ENCODE data around the gene NXF1. TPM values are rescaled to one million over a fixed set of nuclear protein-coding genes. Genes with fewer than 3 reads are reported as not detected.

The NXF1 gene
- total RNA-seq, 1 experiment from 2014 or later = 33.1 TPM

DNA sequence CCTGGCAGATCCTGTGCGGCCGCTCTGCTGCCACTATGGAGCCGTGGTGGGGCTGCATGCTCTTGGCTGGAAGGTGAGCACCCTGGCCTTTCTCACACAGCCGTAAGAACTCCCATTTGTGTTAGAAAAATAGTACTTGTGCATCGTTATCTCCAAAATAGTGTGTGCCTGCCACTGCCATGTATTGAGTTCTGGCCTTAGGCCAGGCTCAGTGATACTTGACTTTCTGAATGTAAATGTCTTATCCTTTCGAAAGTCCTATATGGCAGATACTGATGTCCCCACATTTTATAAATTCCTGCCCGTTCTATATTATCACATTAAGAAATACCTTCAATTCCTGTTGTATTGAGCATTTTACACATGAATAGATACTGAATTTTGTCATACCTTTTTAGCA, 22.5 kb downstream of the NXF1 start:
- H4K20me1 ChIP-seq (ENCODE audit: low read length) = no peaks in the 10 kb centered on the region
- POLR2A ChIA-PET (ENCODE audit: unreplicated experiment) = no interaction called here
- H3K36me3 ChIP-seq (ENCODE audit: low read depth, low read length) = peaks cover 11% of the 10 kb centered on the region; the same call in 1 of the 2 replicates
- DNase-seq (no peak), ATAC-seq (no peak)
- intact Hi-C loops (cut with micrococcal nuclease) = no loop called here
- no peaks in the 10 kb centered on the region for H3K9me3 ChIP-seq (ENCODE audit: low read length)
- H3K4me3 ChIP-seq (ENCODE audit: low read length) = no peak overlapping the region
- H3K4me1 ChIP-seq (ENCODE audit: insufficient read depth, low read length) = peaks cover 7% of the 10 kb centered on the region
- TF ChIP-seq EZH2 (IDR thresholded peaks at IDR 0.05; ENCODE audit: low read length, unreplicated experiment) (no peak), EZH2phosphoT487 (IDR thresholded peaks at IDR 0.05; ENCODE audit: borderline replicate concordance, low read length) (no peak), CTCF (conservative IDR thresholded peaks at IDR 0.05; ENCODE audit: low read depth, low read length) (no peak)
- CTCF ChIA-PET = no interaction called here
- no peak overlapping the region for H3K4me2 ChIP-seq (ENCODE audit: low read length)
- no peak overlapping the region for H2AFZ ChIP-seq (ENCODE audit: low read length)
- no peaks in the 10 kb centered on the region for H3K79me2 ChIP-seq (ENCODE audit: low read length)
- no TSS peak for BruUV-seq (replicated peaks)
- no peak overlapping the region for H3K9ac ChIP-seq (ENCODE audit: low read length)
- no peaks in the 10 kb centered on the region for H3K27me3 ChIP-seq (ENCODE audit: low read length)
- no peaks in the 10 kb centered on the region for H3K9me2 ChIP-seq (replicated peaks; ENCODE audit: low read length)
- H3F3A ChIP-seq (ENCODE audit: low read length, unreplicated experiment) = peaks cover 8% of the 10 kb centered on the region
- no peak overlapping the region for H3K27ac ChIP-seq (ENCODE audit: low read length)

GRCh38 chr11:62778441-62778840, 26.8 kb downstream of the NXF1 start:
- TF ChIP-seq EZH2 (IDR thresholded peaks at IDR 0.05; ENCODE audit: low read length, unreplicated experiment) = no peak
- TF ChIP-seq CTCF (conservative IDR thresholded peaks at IDR 0.05; ENCODE audit: low read depth, low read length) = no peak
- TF ChIP-seq EZH2phosphoT487 (IDR thresholded peaks at IDR 0.05; ENCODE audit: borderline replicate concordance, low read length) = no peak
- Histone ChIP-seq H4K20me1 (ENCODE audit: low read length) (no peaks in the 10 kb centered on the region), H3K36me3 (ENCODE audit: low read depth, low read length) (peaks cover 18% of the 10 kb centered on the region), H3K4me3 (ENCODE audit: low read length) (no peak overlapping the region), H2AFZ (ENCODE audit: low read length) (no peak overlapping the region), H3K27me3 (ENCODE audit: low read length) (no peaks in the 10 kb centered on the region), H3K9ac (ENCODE audit: low read length) (no peak overlapping the region), H3K9me2 (replicated peaks; ENCODE audit: low read length) (no peaks in the 10 kb centered on the region), H3F3A (ENCODE audit: low read length, unreplicated experiment) (no peaks in the 10 kb centered on the region), H3K4me2 (ENCODE audit: low read length) (no peak overlapping the region), H3K9me3 (ENCODE audit: low read length) (no peaks in the 10 kb centered on the region), H3K79me2 (ENCODE audit: low read length) (peaks cover 3% of the 10 kb centered on the region; the same call in 1 of the 2 replicates), H3K27ac (ENCODE audit: low read length) (no peak overlapping the region), H3K4me1 (ENCODE audit: insufficient read depth, low read length) (no peaks in the 10 kb centered on the region)
- BruUV-seq (replicated peaks) = no TSS peak
- ATAC-seq (no peak), DNase-seq (no peak)
- intact Hi-C loops (cut with micrococcal nuclease) = no loop called here
- ChIA-PET POLR2A (ENCODE audit: unreplicated experiment) (no interaction called here), CTCF (no interaction called here)

DNA sequence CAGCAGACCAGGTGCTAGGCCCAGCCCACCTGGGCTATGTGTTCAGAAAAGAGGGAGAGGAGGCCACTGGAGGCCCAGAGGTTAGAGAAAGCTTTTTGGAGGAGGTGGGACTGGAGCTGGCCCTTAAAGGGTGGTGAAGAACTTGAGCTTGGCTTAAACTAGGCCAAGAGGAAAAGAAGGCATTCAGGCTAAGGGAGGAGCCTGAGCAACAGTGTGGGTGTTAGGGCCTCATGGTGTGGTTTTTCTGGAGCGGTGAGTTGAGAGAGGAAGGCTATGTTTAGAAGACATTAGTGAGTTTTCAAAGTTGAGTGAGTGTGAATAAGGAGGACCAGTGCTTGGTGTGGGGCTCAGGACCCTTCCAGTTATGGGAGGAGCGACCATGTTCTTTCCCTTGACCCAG, 27.9 kb downstream of the NXF1 start:
- ChIA-PET CTCF (no interaction called here), POLR2A (ENCODE audit: unreplicated experiment) (no interaction called here)
- no peak overlapping the region for H3K9ac ChIP-seq (ENCODE audit: low read length)
- no peaks in the 10 kb centered on the region for H3K9me3 ChIP-seq (ENCODE audit: low read length)
- peaks cover 12% of the 10 kb centered on the region; the same call in 1 of the 2 replicates for H3K79me2 ChIP-seq (ENCODE audit: low read length)
- no peaks in the 10 kb centered on the region for H3K9me2 ChIP-seq (replicated peaks; ENCODE audit: low read length)
- DNase-seq (no peak), ATAC-seq (no peak)
- intact Hi-C loops (cut with micrococcal nuclease) = no loop called here
- no peak overlapping the region for H2AFZ ChIP-seq (ENCODE audit: low read length)
- H3K4me2 ChIP-seq (ENCODE audit: low read length) = no peak overlapping the region
- H3K4me3 ChIP-seq (ENCODE audit: low read length) = no peak overlapping the region
- TF ChIP-seq EZH2phosphoT487 (IDR thresholded peaks at IDR 0.05; ENCODE audit: borderline replicate concordance, low read length) = no peak
- TF ChIP-seq EZH2 (IDR thresholded peaks at IDR 0.05; ENCODE audit: low read length, unreplicated experiment) = no peak
- no peak for TF ChIP-seq CTCF (conservative IDR thresholded peaks at IDR 0.05; ENCODE audit: low read depth, low read length)
- BruUV-seq (replicated peaks) = no TSS peak
- no peaks in the 10 kb centered on the region for H4K20me1 ChIP-seq (ENCODE audit: low read length)
- H3K27ac ChIP-seq (ENCODE audit: low read length) = no peak overlapping the region
- no peaks in the 10 kb centered on the region for H3F3A ChIP-seq (ENCODE audit: low read length, unreplicated experiment)
- H3K27me3 ChIP-seq (ENCODE audit: low read length) = no peaks in the 10 kb centered on the region
- no peaks in the 10 kb centered on the region for H3K4me1 ChIP-seq (ENCODE audit: insufficient read depth, low read length)
- H3K36me3 ChIP-seq (ENCODE audit: low read depth, low read length) = peaks cover 14% of the 10 kb centered on the region
